Stomach (tissue), 9 donors: ENCODE results near the gene CHTF8. TPM values are rescaled to one million over a fixed set of nuclear protein-coding genes. Genes with fewer than 3 reads are reported as not detected.

Experiments used
- DNase-seq, 2 donors: peaks; one replicate each; pipeline versions ENCODE4 v3.0.0 to v3.0.0-alpha.2; 2013 to 2019
- H3K27ac ChIP-seq, 5 donors: fragments of 200-600 bp in 4 of 5; sonication (generic) in 4 of 5; one replicate each; pipeline ENCODE4 v1.5.1; 2013 to 2019; ENCODE audit warnings: mild to moderate bottlenecking in 1 of 5, moderate library complexity in 1 of 5
- H3K27me3 ChIP-seq, 3 donors: fragments of 200-600 bp; sonication (generic); one replicate each; pipeline ENCODE4 v1.5.1; 2017 to 2019; ENCODE audit warnings: mixed run types in 1 of 3
- H3K36me3 ChIP-seq, 4 donors: fragments of 200-600 bp; sonication (generic); 1 replicate in 3 of 4; 2 replicates in 1 of 4; pipeline ENCODE4 v1.5.1; 2016 to 2019
- H3K4me1 ChIP-seq, 4 donors: fragments of 200-600 bp; sonication (generic); one replicate each; pipeline ENCODE4 v1.5.1; 2016 to 2019
- H3K4me3 ChIP-seq, 4 donors: fragments of 200-600 bp; sonication (generic) in 3 of 4; one replicate each; pipeline ENCODE4 v1.5.1; 2016 to 2019; ENCODE audit warnings: mild to moderate bottlenecking in 1 of 4
- H3K9me3 ChIP-seq, 4 donors: fragments of 200-600 bp; sonication (generic); one replicate each; pipeline ENCODE4 v1.5.1; 2016 to 2019
- CTCF ChIP-seq, 7 experiments: fragments of 450-650 bp in 4 of 7; fragments of 200-600 bp in 3 of 7; sonication (generic) in 3 of 7; IDR thresholded peaks; one replicate each; pipeline ENCODE4 v1.5.1; 2016 to 2019; ENCODE audit warnings: antibody characterized with exemption in 7 of 7, control low read depth in 2 of 7, mild to moderate bottlenecking in 1 of 7
- EP300 ChIP-seq: sonication (generic); formaldehyde crosslinking; IDR thresholded peaks from one replicate; pipeline ENCODE4 v1.6.1; 2017; ENCODE audit warnings: antibody characterized with exemption
- POLR2A ChIP-seq, 4 donors: fragments of 450-650 bp; IDR thresholded peaks; one replicate each; pipeline ENCODE4 v1.6.1; 2016; ENCODE audit warnings: antibody characterized with exemption in 4 of 4, control low read depth in 2 of 4, mild to moderate bottlenecking in 1 of 4, moderate library complexity in 1 of 4
- POLR2AphosphoS5 ChIP-seq, 3 donors: sonication (generic); formaldehyde crosslinking; IDR thresholded peaks; one replicate each; pipeline ENCODE4 v1.6.1; 2016; ENCODE audit warnings: antibody characterized with exemption in 3 of 3
- WGBS, 5 donors: extraction: QIAGEN DNeasy Blood & Tissue Kit in 3 of 5; methylation state at CpG; one replicate each; pipeline versions ENCODE4 v1.1.5 to v1.1.7; 2013 to 2018; 5-methylcytosine and 5-hydroxymethylcytosine counted together
- intact Hi-C: fragments of 100-400 bp; cut with DNase I; formaldehyde crosslinking; loops from one replicate; pipeline ENCODE4 v1.15.1; 2023; ENCODE audit warnings: low total_unique reads
- polyA plus RNA-seq, 3 donors: library from polyadenylated mRNA; stranded (reverse); fragments of 200-250 nt; gene quantifications; one replicate each; pipeline ENCODE4 v1.2.3, GENCODE V29; 2013
- total RNA-seq, 5 donors: library from RNA; depleted of rRNA; stranded (reverse); fragments of >200 nt; gene quantifications; one replicate each; pipeline versions ENCODE4 v1.1.0 to v1.2.3, GENCODE V29; 2014 to 2016
- donor health status: healthy with polysubstance abuse.
- donor health status: Bipolar disorder and iron deficiency.
- donor health status: healthy.

The CHTF8 gene
- total and polyA plus RNA-seq, 8 donors, result 12.3 to 83.2 (median 48.9) TPM

GRCh38 chr16:69166946-69167930 is 34.9 kb upstream of the CHTF8 start:
- H3K9me3 ChIP-seq, result no peaks in the 10 kb centered on the region
- peaks cover 18 to 72% (median 71%) of the 10 kb centered on the region in 4 donors for H3K36me3 ChIP-seq
- H3K4me1 ChIP-seq, result peaks cover 1 to 35% (median 18%) of the 10 kb centered on the region in 4 donors
- TF ChIP-seq POLR2A (IDR thresholded peaks at IDR 0.05), result no peak
- no peak for TF ChIP-seq CTCF (IDR thresholded peaks at IDR 0.05)
- H3K4me3 ChIP-seq, result no peak overlapping the region
- WGBS, 5 donors, result 89 to 92% (median 92%) methylated on average over 7 of the region's 7 CpGs
- H3K27me3 ChIP-seq, result no peaks in the 10 kb centered on the region
- intact Hi-C loops, result no loop called here
- DNase-seq, result no peak
- H3K27ac ChIP-seq, result no peak overlapping the region

GRCh38 chr16:69166221-69166833 is 33.9 kb upstream of the CHTF8 start:
- Histone ChIP-seq H3K27ac (no peak overlapping the region), H3K4me3 (no peak overlapping the region), H3K9me3 (no peaks in the 10 kb centered on the region), H3K27me3 (no peaks in the 10 kb centered on the region), H3K4me1 (peaks cover 0 to 26% (median 12%) of the 10 kb centered on the region in 4 donors), H3K36me3 (peaks cover 25 to 81% (median 80%) of the 10 kb centered on the region in 4 donors)
- 53 to 74% (median 68%) methylated on average over 8 of the region's 8 CpGs for WGBS, 5 donors
- DNase-seq, result no peak
- TF ChIP-seq CTCF (IDR thresholded peaks at IDR 0.05) (no peak), POLR2AphosphoS5 (IDR thresholded peaks at IDR 0.05) (no peak), EP300 (no peak), POLR2A (IDR thresholded peaks at IDR 0.05) (no peak)
- intact Hi-C loops, result no loop called here

- TF ChIP-seq POLR2AphosphoS5 (IDR thresholded peaks at IDR 0.05) (no peak), CTCF (IDR thresholded peaks at IDR 0.05) (no peak)
- intact Hi-C loops, result no loop called here
- DNase-seq, result no peak
- Histone ChIP-seq H3K4me1 (peaks cover 0 to 18% (median 5%) of the 10 kb centered on the region in 4 donors), H3K9me3 (no peaks in the 10 kb centered on the region), H3K4me3 (no peak overlapping the region), H3K36me3 (peaks cover 33 to 89% (median 88%) of the 10 kb centered on the region in 4 donors), H3K27ac (no peak overlapping the region), H3K27me3 (no peaks in the 10 kb centered on the region)
- WGBS, 5 donors, result 85 to 93% (median 88%) methylated on average over 6 of the region's 6 CpGs
Measured at GRCh38 chr16:69165584-69165983, 33.2 kb upstream of the CHTF8 start.

- intact Hi-C loops, result no loop called here
- no peaks in the 10 kb centered on the region for H3K27me3 ChIP-seq
- no peak for TF ChIP-seq POLR2AphosphoS5 (IDR thresholded peaks at IDR 0.05)
- no peak for TF ChIP-seq POLR2A (IDR thresholded peaks at IDR 0.05)
- no peak for TF ChIP-seq EP300
- no peak for TF ChIP-seq CTCF (IDR thresholded peaks at IDR 0.05)
- no peak overlapping the region for H3K4me3 ChIP-seq
- DNase-seq, result no peak
- no peaks in the 10 kb centered on the region for H3K9me3 ChIP-seq
- peaks cover 45 to 99% (median 97%) of the 10 kb centered on the region in 4 donors for H3K36me3 ChIP-seq
- H3K27ac ChIP-seq, result no peak overlapping the region
- WGBS, 5 donors, result 87 to 100% (median 94%) methylated on average over 1 of the region's 1 CpG
- no peaks in the 10 kb centered on the region for H3K4me1 ChIP-seq
Measured at GRCh38 chr16:69160192-69160591, 27.8 kb upstream of the CHTF8 start.
